Measurements from ENCODE around the gene KRT71.
A peak's percentile ranks its signal among the peaks of the same experiment; 100 is the strongest.

DNA sequence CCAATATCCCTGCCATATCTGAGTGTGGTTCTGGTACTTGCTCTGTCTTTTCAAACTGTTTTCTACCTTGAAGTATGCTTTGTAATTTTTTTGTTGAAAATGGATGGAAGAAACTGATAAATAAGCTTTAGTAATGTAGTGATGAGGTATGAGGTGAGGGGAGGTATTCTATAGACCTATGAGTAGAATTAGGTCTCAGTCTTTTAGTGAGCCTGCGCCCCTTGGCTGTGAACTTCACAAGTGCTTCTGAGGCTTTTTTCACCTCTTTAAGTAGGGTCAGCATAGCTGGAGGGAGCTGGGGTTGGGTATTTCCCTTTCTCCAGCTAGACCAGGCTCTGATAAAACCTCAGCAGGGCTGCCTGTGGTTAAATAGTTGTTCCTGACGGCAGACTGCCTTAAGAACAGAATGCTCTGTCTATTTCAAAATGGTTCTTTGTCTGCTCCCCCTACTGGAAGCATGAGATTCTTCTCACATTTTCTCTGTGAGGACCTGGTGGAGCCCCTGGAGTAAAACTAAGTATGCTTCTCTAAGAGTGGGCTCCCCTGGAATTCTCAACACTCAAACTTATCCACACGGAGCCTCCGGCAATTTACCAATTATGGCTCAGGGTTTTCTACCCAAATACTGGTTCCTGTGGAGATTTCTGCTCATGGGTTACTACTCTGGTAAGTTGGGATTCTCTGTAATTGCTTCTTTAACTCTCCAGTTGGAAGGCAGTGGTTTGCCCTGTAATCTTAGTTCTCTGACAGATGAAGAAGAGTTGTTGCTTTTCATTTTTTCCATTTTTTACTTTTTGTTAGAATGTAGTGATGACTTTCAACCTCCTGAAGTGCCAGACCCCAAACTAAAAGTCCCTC is 45.9 kb downstream of the KRT71 start:
- TF ChIP-seq, protein P1, sequence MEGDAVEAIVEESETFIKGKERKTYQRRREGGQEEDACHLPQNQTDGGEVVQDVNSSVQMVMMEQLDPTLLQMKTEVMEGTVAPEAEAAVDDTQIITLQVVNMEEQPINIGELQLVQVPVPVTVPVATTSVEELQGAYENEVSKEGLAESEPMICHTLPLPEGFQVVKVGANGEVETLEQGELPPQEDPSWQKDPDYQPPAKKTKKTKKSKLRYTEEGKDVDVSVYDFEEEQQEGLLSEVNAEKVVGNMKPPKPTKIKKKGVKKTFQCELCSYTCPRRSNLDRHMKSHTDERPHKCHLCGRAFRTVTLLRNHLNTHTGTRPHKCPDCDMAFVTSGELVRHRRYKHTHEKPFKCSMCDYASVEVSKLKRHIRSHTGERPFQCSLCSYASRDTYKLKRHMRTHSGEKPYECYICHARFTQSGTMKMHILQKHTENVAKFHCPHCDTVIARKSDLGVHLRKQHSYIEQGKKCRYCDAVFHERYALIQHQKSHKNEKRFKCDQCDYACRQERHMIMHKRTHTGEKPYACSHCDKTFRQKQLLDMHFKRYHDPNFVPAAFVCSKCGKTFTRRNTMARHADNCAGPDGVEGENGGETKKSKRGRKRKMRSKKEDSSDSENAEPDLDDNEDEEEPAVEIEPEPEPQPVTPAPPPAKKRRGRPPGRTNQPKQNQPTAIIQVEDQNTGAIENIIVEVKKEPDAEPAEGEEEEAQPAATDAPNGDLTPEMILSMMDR (IDR thresholded peaks at IDR 0.05; ENCODE audit: low read depth, low read length): peak; percentile 63
- TF ChIP-seq, protein P2, sequence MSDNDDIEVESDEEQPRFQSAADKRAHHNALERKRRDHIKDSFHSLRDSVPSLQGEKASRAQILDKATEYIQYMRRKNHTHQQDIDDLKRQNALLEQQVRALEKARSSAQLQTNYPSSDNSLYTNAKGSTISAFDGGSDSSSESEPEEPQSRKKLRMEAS (IDR thresholded peaks at IDR 0.05; ENCODE audit: low read depth, low read length): no peak
- TF ChIP-seq POLR2A (IDR thresholded peaks at IDR 0.05; ENCODE audit: extremely low read depth, insufficient read length): no peak
